CD14-positive monocyte (primary cell): ENCODE data around the gene ACTN4. TPM values are rescaled to one million over a fixed set of nuclear protein-coding genes. Genes with fewer than 3 reads are reported as not detected.

Experiments
- DNase-seq, 3 donors: peaks; one replicate each; pipeline ENCODE4 v3.0.0-alpha.2; 2011 to 2022
- H2AFZ ChIP-seq: 2 replicates; pipeline ENCODE4 v1.6.0; 2012; ENCODE audit warnings: mild to moderate bottlenecking, low read depth, low read length, inconsistent platforms; ENCODE audit not compliant: insufficient read depth, poor library complexity, severe bottlenecking
- H3K27ac ChIP-seq, 2 donors: 1 replicate in 1 of 2; 2 replicates in 1 of 2; pipeline ENCODE4 v1.5.1; 2012 to 2013; ENCODE audit warnings: low read length in 2 of 2, control low read depth in 1 of 2, inconsistent platforms in 1 of 2, low read depth in 1 of 2, mild to moderate bottlenecking in 1 of 2
- H3K27me3 ChIP-seq, 2 donors: one replicate each; pipeline versions ENCODE4 v1.6.0 to v1.6.1; 2011 to 2013; ENCODE audit warnings: low read length in 2 of 2; ENCODE audit not compliant: control insufficient read depth in 2 of 2, insufficient read depth in 2 of 2
- H3K36me3 ChIP-seq, 2 donors: replicated peaks in 1 of 2; 1 replicate in 1 of 2; 2 replicates in 1 of 2; pipeline versions ENCODE4 v1.5.1 to v1.6.1; 2012 to 2013; ENCODE audit warnings: low read length in 2 of 2, control low read depth in 1 of 2, inconsistent platforms in 1 of 2, mild to moderate bottlenecking in 1 of 2; ENCODE audit not compliant: insufficient read depth in 2 of 2, control insufficient read depth in 1 of 2
- H3K4me1 ChIP-seq, 2 donors: 1 replicate in 1 of 2; 2 replicates in 1 of 2; pipeline versions ENCODE4 v1.5.1 to v1.6.1; 2012 to 2013; ENCODE audit warnings: low read length in 2 of 2, control low read depth in 1 of 2, inconsistent platforms in 1 of 2, mild to moderate bottlenecking in 1 of 2, moderate library complexity in 1 of 2; ENCODE audit not compliant: insufficient read depth in 2 of 2, control insufficient read depth in 1 of 2
- H3K4me2 ChIP-seq: replicated peaks from 2 replicates; pipeline ENCODE3; 2012; ENCODE audit warnings: low read length, moderate library complexity, mild to moderate bottlenecking; ENCODE audit not compliant: poor library complexity, severe bottlenecking; ENCODE audit errors: extremely low read depth
- H3K4me3 ChIP-seq, 3 experiments: fragments of 200-600 bp in 1 of 3; sonication (generic) in 1 of 3; replicated peaks in 1 of 3; 1 replicate in 2 of 3; 2 replicates in 1 of 3; pipeline ENCODE4 v1.5.1; 2011 to 2013; ENCODE audit warnings: low read length in 3 of 3, mild to moderate bottlenecking in 3 of 3, control low read depth in 2 of 3, low read depth in 2 of 3, inconsistent platforms in 1 of 3, moderate library complexity in 1 of 3
- H3K79me2 ChIP-seq: 2 replicates; pipeline ENCODE4 v1.6.0; 2012; ENCODE audit warnings: mild to moderate bottlenecking, control low read depth, inconsistent platforms, low read length, moderate library complexity; ENCODE audit not compliant: insufficient read depth
- H3K9ac ChIP-seq: 2 replicates; pipeline ENCODE4 v1.6.0; 2017; ENCODE audit warnings: low read length, mild to moderate bottlenecking; ENCODE audit not compliant: insufficient read depth, poor library complexity, severe bottlenecking
- H3K9me3 ChIP-seq, 2 donors: replicated peaks in 1 of 2; 1 replicate in 1 of 2; 2 replicates in 1 of 2; pipeline versions ENCODE4 v1.5.1 to v1.6.1; 2012 to 2013; ENCODE audit warnings: low read length in 2 of 2, control low read depth in 1 of 2; ENCODE audit not compliant: control insufficient read depth in 1 of 2, insufficient read depth in 1 of 2
- H4K20me1 ChIP-seq: 2 replicates; pipeline ENCODE4 v1.6.0; 2012; ENCODE audit warnings: mild to moderate bottlenecking, low read length, control low read depth, moderate library complexity; ENCODE audit not compliant: insufficient read depth
- H3K27ac Mint-ChIP-seq, 7 donors: one replicate each; pipeline ENCODE4 v1.8.0; 2020; ENCODE audit warnings: mild to moderate bottlenecking in 7 of 7, mixed read lengths in 7 of 7, moderate library complexity in 6 of 7, inconsistent platforms in 2 of 7
- H3K27me3 Mint-ChIP-seq, 3 donors: one replicate each; pipeline ENCODE4 v1.8.0; 2021 to 2022; ENCODE audit warnings: low read depth in 3 of 3, mild to moderate bottlenecking in 3 of 3, mixed read lengths in 3 of 3, moderate library complexity in 3 of 3, inconsistent platforms in 1 of 3
- H3K36me3 Mint-ChIP-seq, 2 donors: one replicate each; pipeline ENCODE4 v1.8.0; 2020; ENCODE audit warnings: mixed read lengths in 2 of 2, inconsistent platforms in 1 of 2, mild to moderate bottlenecking in 1 of 2
- H3K4me1 Mint-ChIP-seq: one replicate; pipeline ENCODE4 v1.8.0; 2020; ENCODE audit warnings: mild to moderate bottlenecking, mixed read lengths
- H3K4me3 Mint-ChIP-seq, 2 donors: one replicate each; pipeline ENCODE4 v1.8.0; 2020; ENCODE audit warnings: mild to moderate bottlenecking in 2 of 2, mixed read lengths in 2 of 2, moderate library complexity in 1 of 2
- H3K9me3 Mint-ChIP-seq, 7 donors: one replicate each; pipeline ENCODE4 v1.8.0; 2020 to 2022; ENCODE audit warnings: mixed read lengths in 7 of 7, mild to moderate bottlenecking in 6 of 7, moderate library complexity in 6 of 7, inconsistent platforms in 2 of 7
- CTCF ChIP-seq: fragments of 200-600 bp; IDR thresholded peaks from one replicate; pipeline ENCODE4 v1.8.0; 2022; ENCODE audit warnings: antibody characterized with exemption, mild to moderate bottlenecking
- WGBS: methylation state at CpG from one replicate; pipeline ENCODE4 v1.1.5; 2013; ENCODE audit warnings: missing lambda C conversion rate; ENCODE audit not compliant: insufficient coverage; 5-methylcytosine and 5-hydroxymethylcytosine counted together
- intact Hi-C, 2 donors: fragments of 100-400 bp; cut with micrococcal nuclease; formaldehyde crosslinking; loops; one replicate each; pipeline versions ENCODE4 v1.15.0 to v1.15.1; 2023
- polyA plus RNA-seq, 3 donors: library from polyadenylated mRNA; depleted of rRNA in 1 of 3; unstranded in 2 of 3; stranded (reverse) in 1 of 3; fragments of 300-500 nt in 2 of 3; fragments of >200 nt in 1 of 3; fragmentation: Illumina TruSeq in 2 of 3; gene quantifications; 1 replicate in 2 of 3; 2 replicates in 1 of 3; pipeline ENCODE4 v1.2.3, GENCODE V29; 2012 to 2021

The ACTN4 gene
- polyA plus RNA-seq, 3 donors = 8.4 to 177 (median 16.0) TPM

- intact Hi-C loops = loop anchor here in 1 of 2 donors (10.0 kb wide), 1 partner anchor 128 kb away; the partner anchor contains the start of genes NFKBIB and SIRT2
- H3K4me3 Mint-ChIP-seq = no peak overlapping the region
- peaks cover 0 to 3% (median 0%) of the 10 kb centered on the region in 7 donors for H3K9me3 Mint-ChIP-seq
Measured at GRCh38 chr19:38766276-38767047, 119.0 kb downstream of the ACTN4 start.

More at GRCh38 chr19:38766276-38767047, 119.0 kb downstream of the ACTN4 start:
- Histone ChIP-seq H3K9ac (no peak overlapping the region), H4K20me1 (no peaks in the 10 kb centered on the region), H3K4me3 (no peak overlapping the region), H3K27me3 (no peaks in the 10 kb centered on the region), H2AFZ (no peak overlapping the region), H3K4me1 (peaks cover 5 to 13% of the 10 kb centered on the region in 2 donors), H3K79me2 (no peaks in the 10 kb centered on the region), H3K27ac (no peak overlapping the region), H3K4me2 (no peak overlapping the region), H3K36me3 (no peaks in the 10 kb centered on the region), H3K9me3 (no peaks in the 10 kb centered on the region)
- H3K27me3 Mint-ChIP-seq = peaks cover 3 to 5% (median 4%) of the 10 kb centered on the region in 3 donors
- H3K4me1 Mint-ChIP-seq = peaks cover 5% of the 10 kb centered on the region
- no peaks in the 10 kb centered on the region for H3K36me3 Mint-ChIP-seq
- TF ChIP-seq CTCF = no peak
- WGBS = 93% methylated on average over 3 of the region's 10 CpGs
- no peak for DNase-seq
- H3K27ac Mint-ChIP-seq = no peak overlapping the region
